Vagina (tissue), 2 donors: ENCODE data around the gene KLHDC2. TPM values are rescaled to one million over a fixed set of nuclear protein-coding genes. Genes with fewer than 3 reads are reported as not detected.

Source experiments
- DNase-seq, 2 donors: peaks; one replicate each; pipeline ENCODE4 v3.0.0-alpha.2; 2017; ENCODE audit errors: extremely low spot score in 2 of 2
- H3K27ac ChIP-seq: fragments of 200-600 bp; sonication (generic); one replicate; pipeline ENCODE4 v1.5.1; 2019
- H3K27me3 ChIP-seq: fragments of 200-600 bp; sonication (generic); one replicate; pipeline ENCODE4 v1.5.1; 2019
- H3K36me3 ChIP-seq, 2 donors: fragments of 200-600 bp; sonication (generic); one replicate each; pipeline ENCODE4 v1.5.1; 2017 to 2019
- H3K4me1 ChIP-seq: fragments of 200-600 bp; sonication (generic); one replicate; pipeline ENCODE4 v1.5.1; 2019
- H3K4me3 ChIP-seq, 2 donors: fragments of 200-600 bp; sonication (generic); 1 replicate in 1 of 2; 2 replicates in 1 of 2; pipeline ENCODE4 v1.5.1; 2016 to 2019
- H3K9me3 ChIP-seq: fragments of 200-600 bp; sonication (generic); one replicate; pipeline ENCODE4 v1.5.1; 2019
- CTCF ChIP-seq, 3 experiments: fragments of 450-650 bp in 2 of 3; fragments of 200-600 bp in 1 of 3; sonication (generic) in 1 of 3; IDR thresholded peaks; one replicate each; pipeline ENCODE4 v1.5.1; 2017 to 2019; ENCODE audit warnings: antibody characterized with exemption in 3 of 3, mild to moderate bottlenecking in 2 of 3, moderate library complexity in 2 of 3
- POLR2A ChIP-seq, 2 donors: fragments of 450-650 bp; IDR thresholded peaks; one replicate each; pipeline ENCODE4 v1.6.1; 2017; ENCODE audit warnings: antibody characterized with exemption in 2 of 2, mild to moderate bottlenecking in 2 of 2, moderate library complexity in 2 of 2
- POLR2AphosphoS5 ChIP-seq, 2 donors: sonication (generic); formaldehyde crosslinking; IDR thresholded peaks; one replicate each; pipeline ENCODE4 v1.9.0; 2017; ENCODE audit warnings: antibody characterized with exemption in 2 of 2, mild to moderate bottlenecking in 2 of 2, low read depth in 1 of 2; ENCODE audit not compliant: insufficient read depth in 1 of 2
- intact Hi-C: fragments of 100-400 bp; cut with DNase I; formaldehyde crosslinking; loops from one replicate; pipeline ENCODE4 v1.15.1; 2023
- total RNA-seq: library from RNA; depleted of rRNA; stranded (reverse); fragments of >200 nt; gene quantifications from one replicate; pipeline ENCODE4 v1.2.3, GENCODE V29; 2016

Gene KLHDC2
- total RNA-seq, 1 donor from 2014 or later, result 77.8 TPM

- Histone ChIP-seq H3K4me3 (no peak overlapping the region), H3K27me3 (no peaks in the 10 kb centered on the region), H3K9me3 (no peaks in the 10 kb centered on the region), H3K4me1 (peaks cover 5% of the 10 kb centered on the region), H3K36me3 (no peaks in the 10 kb centered on the region), H3K27ac (no peak overlapping the region)
- TF ChIP-seq CTCF (IDR thresholded peaks at IDR 0.05), result no peak
- TF ChIP-seq POLR2A (IDR thresholded peaks at IDR 0.05), result no peak
- no peak for TF ChIP-seq POLR2AphosphoS5 (IDR thresholded peaks at IDR 0.05; ENCODE audit: insufficient read depth in 1 of 2, low read depth in 1 of 2)
- DNase-seq, result no peak
- intact Hi-C loops, result no loop called here
Observed at GRCh38 chr14:49761839-49762551, 6.0 kb upstream of the KLHDC2 start.

- H3K4me1 ChIP-seq, result peaks cover 39% of the 10 kb centered on the region
- H3K4me3 ChIP-seq, result peak overlapping the region; percentile 88 to 99
- no peaks in the 10 kb centered on the region for H3K27me3 ChIP-seq
- no peak for DNase-seq
- no peaks in the 10 kb centered on the region for H3K36me3 ChIP-seq
- peak overlapping the region; percentile 98 for H3K27ac ChIP-seq
- no peaks in the 10 kb centered on the region for H3K9me3 ChIP-seq
- TF ChIP-seq CTCF (IDR thresholded peaks at IDR 0.05) (no peak), POLR2A (IDR thresholded peaks at IDR 0.05) (no peak), POLR2AphosphoS5 (IDR thresholded peaks at IDR 0.05; ENCODE audit: insufficient read depth in 1 of 2, low read depth in 1 of 2) (no peak)
- intact Hi-C loops, result loop anchor here (5.0 kb wide), 1 partner anchor 135 kb away; no protein-coding TSS in a partner anchor
Observed at GRCh38 chr14:49766839-49767238, 1.1 kb upstream of the KLHDC2 start.

- DNase-seq, result no peak
- peaks cover 39% of the 10 kb centered on the region for H3K4me1 ChIP-seq
- H3K9me3 ChIP-seq, result no peaks in the 10 kb centered on the region
- no peaks in the 10 kb centered on the region for H3K27me3 ChIP-seq
- peak overlapping the region; percentile 98 for H3K27ac ChIP-seq
- no peaks in the 10 kb centered on the region for H3K36me3 ChIP-seq
- intact Hi-C loops, result loop anchor here (5.0 kb wide), 1 partner anchor 135 kb away; no protein-coding TSS in a partner anchor
- TF ChIP-seq CTCF (IDR thresholded peaks at IDR 0.05) (no peak), POLR2A (IDR thresholded peaks at IDR 0.05) (no peak), POLR2AphosphoS5 (IDR thresholded peaks at IDR 0.05; ENCODE audit: insufficient read depth in 1 of 2, low read depth in 1 of 2) (no peak)
- peak overlapping the region; percentile 88 to 99 for H3K4me3 ChIP-seq
Observed at GRCh38 chr14:49767270-49767570, 733 bp upstream of the KLHDC2 start.

GRCh38 chr14:49768301-49769121 is 558 bp downstream of the KLHDC2 start:
- H3K27me3 ChIP-seq, result no peaks in the 10 kb centered on the region
- intact Hi-C loops, result loop anchor here (5.0 kb wide), 1 partner anchor 136 kb away; no protein-coding TSS in a partner anchor
- peaks cover 0 to 8% of the 10 kb centered on the region in 2 donors for H3K36me3 ChIP-seq
- H3K9me3 ChIP-seq, result no peaks in the 10 kb centered on the region
- H3K4me3 ChIP-seq, result peak overlapping the region; percentile 88 to 99
- peaks cover 39% of the 10 kb centered on the region for H3K4me1 ChIP-seq
- H3K27ac ChIP-seq, result peak overlapping the region; percentile 98
- DNase-seq, result no peak
- TF ChIP-seq POLR2A (IDR thresholded peaks at IDR 0.05) (no peak), POLR2AphosphoS5 (IDR thresholded peaks at IDR 0.05; ENCODE audit: insufficient read depth in 1 of 2, low read depth in 1 of 2) (no peak), CTCF (IDR thresholded peaks at IDR 0.05) (no peak)
